Vagina (tissue), 2 donors: Measurements from ENCODE around the gene MYO18A. TPM values are rescaled to one million over a fixed set of nuclear protein-coding genes. Genes with fewer than 3 reads are reported as not detected.

Experiments
- DNase-seq, 2 donors: peaks; one replicate each; pipeline ENCODE4 v3.0.0-alpha.2; 2017; ENCODE audit errors: extremely low spot score in 2 of 2
- H3K27ac ChIP-seq: fragments of 200-600 bp; sonication (generic); one replicate; pipeline ENCODE4 v1.5.1; 2019
- H3K27me3 ChIP-seq: fragments of 200-600 bp; sonication (generic); one replicate; pipeline ENCODE4 v1.5.1; 2019
- H3K36me3 ChIP-seq, 2 donors: fragments of 200-600 bp; sonication (generic); one replicate each; pipeline ENCODE4 v1.5.1; 2017 to 2019
- H3K4me1 ChIP-seq: fragments of 200-600 bp; sonication (generic); one replicate; pipeline ENCODE4 v1.5.1; 2019
- H3K4me3 ChIP-seq, 2 donors: fragments of 200-600 bp; sonication (generic); 1 replicate in 1 of 2; 2 replicates in 1 of 2; pipeline ENCODE4 v1.5.1; 2016 to 2019
- H3K9me3 ChIP-seq: fragments of 200-600 bp; sonication (generic); one replicate; pipeline ENCODE4 v1.5.1; 2019
- POLR2A ChIP-seq, 2 donors: fragments of 450-650 bp; IDR thresholded peaks; one replicate each; pipeline ENCODE4 v1.6.1; 2017; ENCODE audit warnings: antibody characterized with exemption in 2 of 2, mild to moderate bottlenecking in 2 of 2, moderate library complexity in 2 of 2
- POLR2AphosphoS5 ChIP-seq, 2 donors: sonication (generic); formaldehyde crosslinking; IDR thresholded peaks; one replicate each; pipeline ENCODE4 v1.9.0; 2017; ENCODE audit warnings: antibody characterized with exemption in 2 of 2, mild to moderate bottlenecking in 2 of 2, low read depth in 1 of 2; ENCODE audit not compliant: insufficient read depth in 1 of 2
- intact Hi-C: fragments of 100-400 bp; cut with DNase I; formaldehyde crosslinking; loops from one replicate; pipeline ENCODE4 v1.15.1; 2023
- total RNA-seq: library from RNA; depleted of rRNA; stranded (reverse); fragments of >200 nt; gene quantifications from one replicate; pipeline ENCODE4 v1.2.3, GENCODE V29; 2016
- TF ChIP-seq, protein P1 (sequence below), 3 experiments: fragments of 450-650 bp in 2 of 3; fragments of 200-600 bp in 1 of 3; sonication (generic) in 1 of 3; IDR thresholded peaks; one replicate each; pipeline ENCODE4 v1.5.1; 2017 to 2019; ENCODE audit warnings: antibody characterized with exemption in 3 of 3, mild to moderate bottlenecking in 2 of 3, moderate library complexity in 2 of 3

Gene MYO18A
- total RNA-seq, 1 donor from 2014 or later = 70.7 TPM

DNA sequence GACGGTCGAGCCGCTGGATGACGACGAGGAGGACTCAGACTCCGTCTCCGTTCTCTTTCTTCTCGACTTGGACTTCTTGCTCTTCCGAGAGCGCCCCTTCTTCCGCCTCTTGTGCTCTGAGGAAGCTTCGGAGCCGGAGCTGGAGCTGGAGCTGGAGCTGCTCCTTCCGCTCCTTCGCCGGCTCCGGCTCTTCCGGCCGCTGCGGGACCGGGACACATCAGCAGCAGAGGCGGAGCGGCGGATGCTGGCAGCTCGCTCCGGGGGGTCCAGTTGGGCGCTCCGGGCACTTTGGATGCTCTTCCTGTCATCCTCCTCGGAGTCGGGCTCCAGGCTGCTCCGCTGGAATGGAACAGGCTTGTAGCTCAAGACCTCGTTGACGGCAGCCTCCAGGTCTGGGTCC is 100.3 kb downstream of the MYO18A start:
- peaks cover 0 to 38% of the 10 kb centered on the region in 2 donors for H3K36me3 ChIP-seq

DNA sequence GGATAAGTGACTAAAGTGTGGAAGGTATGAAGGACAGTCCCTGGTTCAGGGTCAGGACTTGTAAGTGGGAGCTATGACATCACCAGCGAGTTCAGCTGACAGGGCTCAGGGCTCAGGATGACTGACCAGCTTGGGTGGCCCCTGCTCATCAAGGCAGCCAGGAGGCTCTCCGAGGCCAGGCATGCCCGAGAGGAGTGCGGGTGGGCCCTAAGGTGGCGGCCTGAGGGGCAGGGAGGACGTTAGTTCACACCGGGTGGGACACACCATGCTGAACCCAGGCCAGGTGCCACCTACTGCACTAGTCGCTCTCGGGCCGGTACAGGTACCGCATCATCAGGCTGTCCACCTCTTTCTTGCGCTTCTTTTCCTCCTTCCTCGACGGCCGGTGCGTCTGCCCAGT is 100.8 kb downstream of the MYO18A start:
- Histone ChIP-seq H3K9me3 (no peaks in the 10 kb centered on the region), H3K36me3 (peaks cover 0 to 34% of the 10 kb centered on the region in 2 donors), H3K4me1 (no peaks in the 10 kb centered on the region), H3K4me3 (no peak overlapping the region), H3K27ac (no peak overlapping the region), H3K27me3 (no peaks in the 10 kb centered on the region)
- intact Hi-C loops = no loop called here
- TF ChIP-seq POLR2A (IDR thresholded peaks at IDR 0.05) (no peak), POLR2AphosphoS5 (IDR thresholded peaks at IDR 0.05; ENCODE audit: insufficient read depth in 1 of 2, low read depth in 1 of 2) (no peak)
- TF ChIP-seq, protein P1, sequence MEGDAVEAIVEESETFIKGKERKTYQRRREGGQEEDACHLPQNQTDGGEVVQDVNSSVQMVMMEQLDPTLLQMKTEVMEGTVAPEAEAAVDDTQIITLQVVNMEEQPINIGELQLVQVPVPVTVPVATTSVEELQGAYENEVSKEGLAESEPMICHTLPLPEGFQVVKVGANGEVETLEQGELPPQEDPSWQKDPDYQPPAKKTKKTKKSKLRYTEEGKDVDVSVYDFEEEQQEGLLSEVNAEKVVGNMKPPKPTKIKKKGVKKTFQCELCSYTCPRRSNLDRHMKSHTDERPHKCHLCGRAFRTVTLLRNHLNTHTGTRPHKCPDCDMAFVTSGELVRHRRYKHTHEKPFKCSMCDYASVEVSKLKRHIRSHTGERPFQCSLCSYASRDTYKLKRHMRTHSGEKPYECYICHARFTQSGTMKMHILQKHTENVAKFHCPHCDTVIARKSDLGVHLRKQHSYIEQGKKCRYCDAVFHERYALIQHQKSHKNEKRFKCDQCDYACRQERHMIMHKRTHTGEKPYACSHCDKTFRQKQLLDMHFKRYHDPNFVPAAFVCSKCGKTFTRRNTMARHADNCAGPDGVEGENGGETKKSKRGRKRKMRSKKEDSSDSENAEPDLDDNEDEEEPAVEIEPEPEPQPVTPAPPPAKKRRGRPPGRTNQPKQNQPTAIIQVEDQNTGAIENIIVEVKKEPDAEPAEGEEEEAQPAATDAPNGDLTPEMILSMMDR (IDR thresholded peaks at IDR 0.05) = no peak
- DNase-seq = no peak

More for the DNA sequence above, 100.3 kb downstream of the MYO18A start:
- H3K27me3 ChIP-seq = no peaks in the 10 kb centered on the region
- no peak for DNase-seq
- H3K9me3 ChIP-seq = no peaks in the 10 kb centered on the region
- TF ChIP-seq POLR2A (IDR thresholded peaks at IDR 0.05) = no peak
- TF ChIP-seq, protein P1 (IDR thresholded peaks at IDR 0.05) = no peak
- no peak for TF ChIP-seq POLR2AphosphoS5 (IDR thresholded peaks at IDR 0.05; ENCODE audit: insufficient read depth in 1 of 2, low read depth in 1 of 2)
- no peak overlapping the region for H3K4me3 ChIP-seq
- no peaks in the 10 kb centered on the region for H3K4me1 ChIP-seq
- intact Hi-C loops = no loop called here
- no peak overlapping the region for H3K27ac ChIP-seq

DNA sequence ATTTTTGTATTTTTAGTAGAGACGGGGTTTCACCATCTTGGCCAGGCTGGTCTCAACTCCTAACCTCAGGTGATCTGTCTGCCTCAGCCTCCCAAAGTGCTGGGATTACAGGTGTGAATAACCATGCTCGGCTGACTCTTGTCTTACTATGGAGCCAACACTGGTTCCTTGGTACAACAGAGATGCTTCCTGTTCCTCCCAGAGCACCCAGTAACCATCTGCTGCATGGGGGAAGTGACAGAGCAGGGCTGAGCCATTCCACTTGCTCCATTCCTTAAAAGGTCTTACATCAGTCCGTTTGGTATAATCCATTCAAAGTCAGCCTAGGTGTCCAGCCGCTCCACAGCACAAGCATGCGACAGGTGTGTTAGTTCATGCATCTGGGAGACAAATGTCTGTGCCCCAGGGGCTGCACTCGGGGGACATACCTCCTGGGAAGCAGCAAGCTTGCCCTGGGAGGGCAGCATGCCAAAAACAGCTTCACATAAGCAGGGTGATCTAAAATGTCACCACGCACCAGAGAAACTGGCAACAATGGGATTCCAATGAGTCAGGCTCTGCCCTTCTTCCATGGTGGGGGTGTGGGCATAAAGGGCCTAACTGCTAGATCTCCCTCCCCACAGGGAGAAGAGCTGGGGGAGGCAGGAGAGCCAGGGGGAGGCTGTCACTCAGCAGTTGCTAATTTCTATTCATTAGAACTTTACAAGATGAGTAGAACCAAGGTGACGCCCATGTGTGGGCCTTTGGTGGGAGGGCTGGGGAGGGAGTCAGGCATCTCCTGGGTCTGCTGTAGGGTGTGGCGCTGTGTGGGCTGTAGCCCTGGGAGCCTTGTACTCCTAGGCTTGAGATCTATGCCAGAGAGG is 101.8 kb downstream of the MYO18A start:
- no peak overlapping the region for H3K27ac ChIP-seq
- H3K36me3 ChIP-seq = peaks cover 0 to 33% of the 10 kb centered on the region in 2 donors
- H3K4me3 ChIP-seq = no peak overlapping the region
- no peak for DNase-seq
- H3K9me3 ChIP-seq = no peaks in the 10 kb centered on the region
- no peak for TF ChIP-seq POLR2A (IDR thresholded peaks at IDR 0.05)
- no peaks in the 10 kb centered on the region for H3K27me3 ChIP-seq
- no peaks in the 10 kb centered on the region for H3K4me1 ChIP-seq
- intact Hi-C loops = no loop called here

DNA sequence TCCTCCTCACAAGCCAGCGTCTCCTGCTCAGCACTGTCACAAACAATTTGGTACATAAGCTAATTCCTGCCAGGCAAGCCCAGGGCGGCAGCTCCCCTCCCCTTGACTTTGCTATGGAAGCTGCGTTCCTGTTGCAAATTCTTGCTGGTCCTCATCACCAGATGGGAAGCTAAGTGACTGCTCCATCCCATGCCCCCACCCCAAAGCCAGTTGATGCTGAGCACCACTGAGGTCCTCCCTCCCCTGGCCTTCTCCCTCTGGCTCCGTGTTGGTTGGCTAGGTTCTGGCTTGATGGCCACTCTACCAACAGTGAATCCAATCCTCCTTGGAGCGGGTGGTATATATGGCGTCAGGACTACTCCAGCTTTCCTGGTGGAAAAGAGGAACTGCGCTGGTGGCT is 102.9 kb downstream of the MYO18A start:
- Histone ChIP-seq H3K4me1 (no peaks in the 10 kb centered on the region), H3K27ac (no peak overlapping the region), H3K27me3 (no peaks in the 10 kb centered on the region), H3K4me3 (no peak overlapping the region), H3K36me3 (peaks cover 0 to 28% of the 10 kb centered on the region in 2 donors), H3K9me3 (no peaks in the 10 kb centered on the region)
- intact Hi-C loops = no loop called here
- DNase-seq = no peak
- TF ChIP-seq, protein P1 (IDR thresholded peaks at IDR 0.05) = no peak
- TF ChIP-seq POLR2AphosphoS5 (IDR thresholded peaks at IDR 0.05; ENCODE audit: insufficient read depth in 1 of 2, low read depth in 1 of 2) (no peak), POLR2A (IDR thresholded peaks at IDR 0.05) (no peak)

DNA sequence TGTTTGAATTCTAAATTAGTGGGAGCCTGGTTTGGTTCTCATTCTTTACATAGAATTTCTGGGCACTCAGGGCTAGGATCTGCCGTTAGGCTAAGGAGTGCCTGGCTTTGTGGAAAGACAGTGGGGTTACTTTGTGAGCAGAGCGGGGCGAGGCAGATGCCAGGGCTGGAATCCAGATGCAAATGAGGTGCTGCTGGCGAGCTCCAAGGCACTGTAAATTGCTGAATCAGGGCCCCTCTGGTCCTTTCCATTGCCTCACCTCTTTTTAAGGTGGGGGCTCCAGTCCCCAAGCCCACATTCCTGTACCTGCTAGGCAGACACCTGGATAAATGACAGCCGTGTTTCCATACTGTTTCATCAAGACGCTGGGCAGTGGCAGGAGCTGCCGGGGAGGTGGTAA is 103.5 kb downstream of the MYO18A start:
- H3K36me3 ChIP-seq = peaks cover 0 to 22% of the 10 kb centered on the region in 2 donors

More for the DNA sequence above, 103.5 kb downstream of the MYO18A start:
- no peaks in the 10 kb centered on the region for H3K4me1 ChIP-seq
- H3K27ac ChIP-seq = no peak overlapping the region
- H3K27me3 ChIP-seq = no peaks in the 10 kb centered on the region
- DNase-seq = no peak
- no peaks in the 10 kb centered on the region for H3K9me3 ChIP-seq
- H3K4me3 ChIP-seq = no peak overlapping the region
- intact Hi-C loops = no loop called here
- TF ChIP-seq POLR2A (IDR thresholded peaks at IDR 0.05) = no peak
- TF ChIP-seq, protein P1 (IDR thresholded peaks at IDR 0.05) = no peak
- TF ChIP-seq POLR2AphosphoS5 (IDR thresholded peaks at IDR 0.05; ENCODE audit: insufficient read depth in 1 of 2, low read depth in 1 of 2) = no peak
